Measurements from ENCODE around the gene SAP25. TPM values are rescaled to one million over a fixed set of nuclear protein-coding genes. Genes with fewer than 3 reads are reported as not detected.

The SAP25 gene
- total and polyA plus RNA-seq, 2 donors (not counting 1 experiment from before 2014, with no cell fraction given), result 51.7 to 71.9 TPM

DNA sequence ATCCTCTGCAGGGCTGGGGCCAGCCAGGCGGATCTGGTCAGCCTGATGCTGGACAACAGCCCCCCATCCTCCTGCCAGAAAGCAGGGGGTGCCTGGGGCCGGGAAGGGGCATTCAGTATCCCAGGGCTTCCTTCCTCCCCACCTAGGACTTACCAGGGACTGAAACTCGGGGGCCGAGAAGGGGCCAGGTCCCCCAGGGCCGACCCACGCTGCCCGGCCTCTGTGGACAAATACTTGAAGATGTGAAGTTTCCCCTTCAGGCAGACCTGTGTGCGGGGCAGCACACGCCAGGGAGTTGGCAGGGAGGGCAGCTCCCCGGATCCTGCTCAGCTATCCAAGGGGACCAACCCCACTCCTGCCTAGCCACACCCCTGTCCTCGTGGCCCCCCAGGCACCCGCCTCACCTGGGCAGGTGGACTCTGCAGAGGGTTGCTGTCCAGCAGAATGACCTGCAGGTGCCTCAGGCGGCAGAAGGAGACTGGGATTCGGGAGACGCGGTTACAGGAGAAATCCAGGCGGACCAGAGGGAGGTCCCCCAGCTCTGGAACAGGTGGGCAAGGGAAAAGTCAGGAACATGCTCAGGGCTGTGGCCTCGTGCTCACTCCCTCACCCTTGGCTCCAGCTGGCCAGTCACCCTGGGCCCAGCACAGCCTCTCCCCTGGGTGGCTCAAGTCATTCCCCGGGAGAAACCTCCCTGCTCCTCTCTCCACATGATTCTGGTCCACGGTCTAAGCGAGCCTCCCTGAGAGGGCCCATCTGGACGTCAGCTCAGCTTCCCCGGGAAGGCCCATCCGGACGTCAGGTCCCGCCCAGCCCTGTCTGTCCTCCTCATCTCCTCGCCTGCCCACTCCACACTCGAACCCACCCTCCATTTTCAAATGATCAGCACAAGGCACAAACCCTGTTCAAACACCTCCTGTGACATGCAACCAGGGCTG, 4.8 kb upstream of the SAP25 start:
- Mint-ChIP-seq H3K4me3 (no peak overlapping the region), H3K9me3 (ENCODE audit: insufficient read depth) (no peaks in the 10 kb centered on the region), H3K4me1 (peaks cover 18% of the 10 kb centered on the region), H3K27ac (no peak overlapping the region), H3K27me3 (no peaks in the 10 kb centered on the region)
- no peak overlapping the region for H3K9ac ChIP-seq (ENCODE audit: low read length)
- no peaks in the 10 kb centered on the region for H3K27me3 ChIP-seq (replicated peaks in 1 of 4; ENCODE audit: control extremely low read depth in 1 of 4, control insufficient read depth in 3 of 4, insufficient read depth in 4 of 4, low read length in 3 of 4)
- H4K20me1 ChIP-seq (ENCODE audit: control insufficient read depth, insufficient read depth, low read length, poor library complexity, severe bottlenecking), result peaks cover 91% of the 10 kb centered on the region
- H3K79me2 ChIP-seq (ENCODE audit: control insufficient read depth, insufficient read depth, low read length), result peaks cover 55% of the 10 kb centered on the region
- WGBS (ENCODE audit: insufficient coverage), result 99% methylated on average over 23 of the region's 28 CpGs
- peaks cover 0 to 89% of the 10 kb centered on the region in 2 experiments for H3K36me3 ChIP-seq (replicated peaks in 1 of 2; ENCODE audit: control extremely low read depth in 1 of 2, control insufficient read depth in 1 of 2, extremely low read depth in 1 of 2, insufficient read depth in 2 of 2, low read length in 1 of 2)
- CTCF ChIA-PET, result interaction anchor here (1.4 kb wide), 1 partner anchor 17 kb away, joined by 3 read pairs; no protein-coding TSS in a partner anchor
- TF ChIP-seq, protein P1, sequence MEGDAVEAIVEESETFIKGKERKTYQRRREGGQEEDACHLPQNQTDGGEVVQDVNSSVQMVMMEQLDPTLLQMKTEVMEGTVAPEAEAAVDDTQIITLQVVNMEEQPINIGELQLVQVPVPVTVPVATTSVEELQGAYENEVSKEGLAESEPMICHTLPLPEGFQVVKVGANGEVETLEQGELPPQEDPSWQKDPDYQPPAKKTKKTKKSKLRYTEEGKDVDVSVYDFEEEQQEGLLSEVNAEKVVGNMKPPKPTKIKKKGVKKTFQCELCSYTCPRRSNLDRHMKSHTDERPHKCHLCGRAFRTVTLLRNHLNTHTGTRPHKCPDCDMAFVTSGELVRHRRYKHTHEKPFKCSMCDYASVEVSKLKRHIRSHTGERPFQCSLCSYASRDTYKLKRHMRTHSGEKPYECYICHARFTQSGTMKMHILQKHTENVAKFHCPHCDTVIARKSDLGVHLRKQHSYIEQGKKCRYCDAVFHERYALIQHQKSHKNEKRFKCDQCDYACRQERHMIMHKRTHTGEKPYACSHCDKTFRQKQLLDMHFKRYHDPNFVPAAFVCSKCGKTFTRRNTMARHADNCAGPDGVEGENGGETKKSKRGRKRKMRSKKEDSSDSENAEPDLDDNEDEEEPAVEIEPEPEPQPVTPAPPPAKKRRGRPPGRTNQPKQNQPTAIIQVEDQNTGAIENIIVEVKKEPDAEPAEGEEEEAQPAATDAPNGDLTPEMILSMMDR (IDR thresholded peaks at IDR 0.05), result no peak
- TF ChIP-seq EZH2 (IDR thresholded peaks at IDR 0.05; ENCODE audit: borderline replicate concordance, insufficient read depth, low read depth, low read length, poor library complexity, severe bottlenecking), result no peak
- intact Hi-C loops (cut with micrococcal nuclease), result no loop called here
- no peak overlapping the region for H3K4me3 ChIP-seq (ENCODE audit: control extremely low read depth in 1 of 5, extremely low read depth in 1 of 5, insufficient read depth in 1 of 5, low read depth in 2 of 5, low read length in 4 of 5)
- H3K9me3 ChIP-seq (ENCODE audit: control extremely low read depth in 1 of 3, control insufficient read depth in 2 of 3, insufficient read depth in 1 of 3, low read length in 2 of 3), result no peaks in the 10 kb centered on the region
- POLR2A ChIA-PET, result interaction anchor here (0.5 to 0.7 kb wide), 3 partner anchors 19 to 316 kb away, joined by 3 to 8 read pairs (median 4); no protein-coding TSS in a partner anchor
- H3K4me1 ChIP-seq (ENCODE audit: control insufficient read depth in 2 of 2, insufficient read depth in 2 of 2, low read length in 2 of 2), result peaks cover 13 to 16% of the 10 kb centered on the region in 2 donors
- no peak for DNase-seq
- H3K4me2 ChIP-seq (replicated peaks; ENCODE audit: low read depth, low read length, poor library complexity, severe bottlenecking), result no peak overlapping the region
- no peak overlapping the region for H2AFZ ChIP-seq (ENCODE audit: insufficient read depth, low read depth, low read length, poor library complexity, severe bottlenecking)
- no peak overlapping the region for H3K27ac ChIP-seq (ENCODE audit: low read length in 2 of 2)
- no peak for ATAC-seq (ENCODE audit: low read depth)

DNA sequence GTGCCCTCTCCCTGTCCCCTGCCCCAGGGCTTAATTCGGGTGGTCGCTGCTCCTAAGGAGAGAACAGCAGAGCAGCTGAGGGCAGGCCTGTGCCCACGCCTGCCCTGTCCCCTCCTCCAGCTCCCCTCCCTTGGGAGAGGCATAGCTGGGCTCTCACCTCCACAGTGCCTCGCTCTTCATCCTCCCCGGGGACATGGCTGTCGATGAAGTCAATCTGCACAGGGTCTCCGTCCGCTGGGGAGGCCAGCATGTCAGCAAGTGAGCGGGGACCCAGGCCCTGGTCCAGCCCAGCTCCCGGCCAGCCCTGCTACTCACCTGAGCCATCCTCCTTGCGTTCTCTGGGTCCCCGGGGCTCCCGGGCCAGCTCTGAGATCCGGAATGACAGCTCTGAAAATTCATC, 3.8 kb upstream of the SAP25 start:
- H3K4me3 ChIP-seq (ENCODE audit: control extremely low read depth in 1 of 5, extremely low read depth in 1 of 5, insufficient read depth in 1 of 5, low read depth in 2 of 5, low read length in 4 of 5), result no peak overlapping the region
- Mint-ChIP-seq H3K4me1 (peaks cover 8% of the 10 kb centered on the region), H3K4me3 (no peak overlapping the region), H3K27ac (no peak overlapping the region), H3K27me3 (no peaks in the 10 kb centered on the region), H3K9me3 (ENCODE audit: insufficient read depth) (no peaks in the 10 kb centered on the region)
- H4K20me1 ChIP-seq (ENCODE audit: control insufficient read depth, insufficient read depth, low read length, poor library complexity, severe bottlenecking), result peaks cover 93% of the 10 kb centered on the region
- no peak overlapping the region for H2AFZ ChIP-seq (ENCODE audit: insufficient read depth, low read depth, low read length, poor library complexity, severe bottlenecking)
- no peak for DNase-seq
- H3K27ac ChIP-seq (ENCODE audit: low read length in 2 of 2), result no peak overlapping the region
- ChIA-PET CTCF (interaction anchor here (1.4 kb wide), 1 partner anchor 16 kb away, joined by 3 read pairs; no protein-coding TSS in a partner anchor), POLR2A (interaction anchor here (0.7 kb wide), 1 partner anchor 55 kb away, joined by 7 read pairs; no protein-coding TSS in a partner anchor)
- intact Hi-C loops (cut with micrococcal nuclease), result no loop called here
- H3K4me1 ChIP-seq (ENCODE audit: control insufficient read depth in 2 of 2, insufficient read depth in 2 of 2, low read length in 2 of 2), result peaks cover 3 to 6% of the 10 kb centered on the region in 2 donors
- TF ChIP-seq EZH2 (IDR thresholded peaks at IDR 0.05; ENCODE audit: borderline replicate concordance, insufficient read depth, low read depth, low read length, poor library complexity, severe bottlenecking), result no peak
- TF ChIP-seq, protein P1 (IDR thresholded peaks at IDR 0.05), result no peak
- H3K36me3 ChIP-seq (replicated peaks in 1 of 2; ENCODE audit: control extremely low read depth in 1 of 2, control insufficient read depth in 1 of 2, extremely low read depth in 1 of 2, insufficient read depth in 2 of 2, low read length in 1 of 2), result peaks cover 0 to 83% of the 10 kb centered on the region in 2 experiments
- H3K4me2 ChIP-seq (replicated peaks; ENCODE audit: low read depth, low read length, poor library complexity, severe bottlenecking), result no peak overlapping the region
- H3K9me3 ChIP-seq (ENCODE audit: control extremely low read depth in 1 of 3, control insufficient read depth in 2 of 3, insufficient read depth in 1 of 3, low read length in 2 of 3), result no peaks in the 10 kb centered on the region
- peaks cover 50% of the 10 kb centered on the region for H3K79me2 ChIP-seq (ENCODE audit: control insufficient read depth, insufficient read depth, low read length)
- no peak overlapping the region for H3K9ac ChIP-seq (ENCODE audit: low read length)
- no peaks in the 10 kb centered on the region for H3K27me3 ChIP-seq (replicated peaks in 1 of 4; ENCODE audit: control extremely low read depth in 1 of 4, control insufficient read depth in 3 of 4, insufficient read depth in 4 of 4, low read length in 3 of 4)
- no peak for ATAC-seq (ENCODE audit: low read depth)
- 92% methylated on average over 10 of the region's 14 CpGs for WGBS (ENCODE audit: insufficient coverage)
